ENCODE measurements around the gene TRAF7.

DNA sequence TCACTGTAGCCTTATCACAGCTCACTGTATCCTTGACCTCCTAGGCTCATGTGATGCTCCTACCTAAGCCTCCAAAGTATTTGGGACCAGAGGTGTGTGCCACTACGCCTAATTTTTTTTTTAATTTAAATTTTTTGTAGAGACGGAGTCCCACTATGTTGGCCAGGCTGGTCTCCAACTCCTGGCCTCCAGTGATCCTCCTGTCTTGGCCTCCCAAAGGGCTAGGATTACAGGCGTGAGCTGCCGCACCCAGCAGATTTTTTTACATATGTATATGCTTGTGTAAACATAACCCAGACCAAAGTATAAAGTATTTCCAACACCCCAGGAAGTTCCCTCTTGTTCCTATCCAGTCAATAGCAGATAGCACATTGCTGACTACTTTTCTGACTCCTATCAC, 60.7 kb downstream of the TRAF7 start:
- TF ChIP-seq, protein P1, sequence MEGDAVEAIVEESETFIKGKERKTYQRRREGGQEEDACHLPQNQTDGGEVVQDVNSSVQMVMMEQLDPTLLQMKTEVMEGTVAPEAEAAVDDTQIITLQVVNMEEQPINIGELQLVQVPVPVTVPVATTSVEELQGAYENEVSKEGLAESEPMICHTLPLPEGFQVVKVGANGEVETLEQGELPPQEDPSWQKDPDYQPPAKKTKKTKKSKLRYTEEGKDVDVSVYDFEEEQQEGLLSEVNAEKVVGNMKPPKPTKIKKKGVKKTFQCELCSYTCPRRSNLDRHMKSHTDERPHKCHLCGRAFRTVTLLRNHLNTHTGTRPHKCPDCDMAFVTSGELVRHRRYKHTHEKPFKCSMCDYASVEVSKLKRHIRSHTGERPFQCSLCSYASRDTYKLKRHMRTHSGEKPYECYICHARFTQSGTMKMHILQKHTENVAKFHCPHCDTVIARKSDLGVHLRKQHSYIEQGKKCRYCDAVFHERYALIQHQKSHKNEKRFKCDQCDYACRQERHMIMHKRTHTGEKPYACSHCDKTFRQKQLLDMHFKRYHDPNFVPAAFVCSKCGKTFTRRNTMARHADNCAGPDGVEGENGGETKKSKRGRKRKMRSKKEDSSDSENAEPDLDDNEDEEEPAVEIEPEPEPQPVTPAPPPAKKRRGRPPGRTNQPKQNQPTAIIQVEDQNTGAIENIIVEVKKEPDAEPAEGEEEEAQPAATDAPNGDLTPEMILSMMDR (conservative IDR thresholded peaks at IDR 0.05; ENCODE audit: low read length) = no peak
- TF ChIP-seq EZH2phosphoT487 (IDR thresholded peaks at IDR 0.05; ENCODE audit: borderline replicate concordance, low read depth, low read length) = no peak
